ENCODE data around the gene POM121L2.

DNA sequence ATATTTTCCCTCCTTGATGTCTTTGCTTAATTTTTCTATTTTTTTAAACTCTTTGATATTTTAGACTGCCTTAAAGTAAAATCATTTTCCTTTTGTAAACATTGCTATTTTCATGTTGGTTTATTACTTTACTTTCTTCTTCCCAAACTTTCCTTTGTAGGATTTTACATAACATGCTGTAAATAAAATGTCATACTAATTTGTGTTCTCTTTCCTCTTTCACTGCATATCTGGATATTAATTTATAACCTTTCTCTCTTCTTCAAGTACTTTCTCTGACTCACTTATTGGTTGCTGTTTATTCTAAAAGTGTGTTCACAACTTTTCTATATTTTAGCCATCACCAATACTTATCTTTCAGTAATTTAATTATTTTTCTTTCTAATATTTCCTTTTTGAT lies 9.3 kb upstream of the POM121L2 start:
- TF ChIP-seq, protein P1, sequence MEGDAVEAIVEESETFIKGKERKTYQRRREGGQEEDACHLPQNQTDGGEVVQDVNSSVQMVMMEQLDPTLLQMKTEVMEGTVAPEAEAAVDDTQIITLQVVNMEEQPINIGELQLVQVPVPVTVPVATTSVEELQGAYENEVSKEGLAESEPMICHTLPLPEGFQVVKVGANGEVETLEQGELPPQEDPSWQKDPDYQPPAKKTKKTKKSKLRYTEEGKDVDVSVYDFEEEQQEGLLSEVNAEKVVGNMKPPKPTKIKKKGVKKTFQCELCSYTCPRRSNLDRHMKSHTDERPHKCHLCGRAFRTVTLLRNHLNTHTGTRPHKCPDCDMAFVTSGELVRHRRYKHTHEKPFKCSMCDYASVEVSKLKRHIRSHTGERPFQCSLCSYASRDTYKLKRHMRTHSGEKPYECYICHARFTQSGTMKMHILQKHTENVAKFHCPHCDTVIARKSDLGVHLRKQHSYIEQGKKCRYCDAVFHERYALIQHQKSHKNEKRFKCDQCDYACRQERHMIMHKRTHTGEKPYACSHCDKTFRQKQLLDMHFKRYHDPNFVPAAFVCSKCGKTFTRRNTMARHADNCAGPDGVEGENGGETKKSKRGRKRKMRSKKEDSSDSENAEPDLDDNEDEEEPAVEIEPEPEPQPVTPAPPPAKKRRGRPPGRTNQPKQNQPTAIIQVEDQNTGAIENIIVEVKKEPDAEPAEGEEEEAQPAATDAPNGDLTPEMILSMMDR (IDR thresholded peaks at IDR 0.05) = no peak
- TF ChIP-seq POLR2A (IDR thresholded peaks at IDR 0.05) = no peak

Data from heart left ventricle (tissue), 13 donors.